ENCODE data around the gene GAB1.

The GAB1 gene

DNA sequence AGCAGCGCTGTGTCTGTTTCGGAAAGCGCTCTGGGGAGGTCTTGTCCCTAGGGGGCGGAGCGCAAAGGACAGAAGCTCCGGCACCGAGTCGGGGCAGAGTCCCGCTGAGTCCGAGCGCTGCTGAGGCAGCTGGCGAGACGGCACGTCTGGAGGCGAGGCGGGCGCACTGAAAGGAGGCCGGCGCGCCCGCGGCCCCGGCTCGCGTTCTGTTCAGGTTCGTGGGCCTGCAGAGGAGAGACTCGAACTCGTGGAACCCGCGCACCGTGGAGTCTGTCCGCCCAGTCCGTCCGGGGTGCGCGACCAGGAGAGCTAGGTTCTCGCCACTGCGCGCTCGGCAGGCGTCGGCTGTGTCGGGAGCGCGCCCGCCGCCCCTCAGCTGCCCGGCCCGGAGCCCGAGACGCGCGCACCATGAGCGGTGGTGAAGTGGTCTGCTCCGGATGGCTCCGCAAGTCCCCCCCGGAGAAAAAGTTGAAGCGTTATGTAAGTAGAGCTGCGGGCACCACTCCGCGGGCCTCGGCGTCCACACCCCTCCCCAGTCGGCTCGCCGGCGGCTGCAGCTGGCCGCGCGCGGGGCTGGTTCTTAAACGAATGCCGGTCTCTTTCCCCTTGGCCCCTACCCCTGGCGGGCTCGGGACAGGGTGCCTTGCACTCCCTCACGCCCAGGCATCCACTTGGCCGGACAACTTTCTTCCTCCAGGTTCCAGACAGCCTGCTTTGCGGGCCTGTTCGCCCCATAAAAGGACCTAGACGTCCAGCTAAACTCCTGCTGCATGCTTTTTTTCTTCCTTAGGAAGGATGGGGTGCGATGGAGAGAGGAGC is at the start of gene GAB1:
GAB1 (plus strand) TSS at position 96 of the 819 bp plus-strand sequence; CDS start at position 409, 313 bp downstream.
- DNase-seq (ENCODE audit: low read depth): peak; percentile 12
- TF ChIP-seq POLR2A (IDR thresholded peaks at IDR 0.05; ENCODE audit: extremely low read depth, insufficient read length) (no peak), MYC (IDR thresholded peaks at IDR 0.05; ENCODE audit: low read depth, low read length) (no peak)
- TF ChIP-seq, protein P1, sequence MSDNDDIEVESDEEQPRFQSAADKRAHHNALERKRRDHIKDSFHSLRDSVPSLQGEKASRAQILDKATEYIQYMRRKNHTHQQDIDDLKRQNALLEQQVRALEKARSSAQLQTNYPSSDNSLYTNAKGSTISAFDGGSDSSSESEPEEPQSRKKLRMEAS (IDR thresholded peaks at IDR 0.05; ENCODE audit: low read depth, low read length): no peak
- TF ChIP-seq, protein P2, sequence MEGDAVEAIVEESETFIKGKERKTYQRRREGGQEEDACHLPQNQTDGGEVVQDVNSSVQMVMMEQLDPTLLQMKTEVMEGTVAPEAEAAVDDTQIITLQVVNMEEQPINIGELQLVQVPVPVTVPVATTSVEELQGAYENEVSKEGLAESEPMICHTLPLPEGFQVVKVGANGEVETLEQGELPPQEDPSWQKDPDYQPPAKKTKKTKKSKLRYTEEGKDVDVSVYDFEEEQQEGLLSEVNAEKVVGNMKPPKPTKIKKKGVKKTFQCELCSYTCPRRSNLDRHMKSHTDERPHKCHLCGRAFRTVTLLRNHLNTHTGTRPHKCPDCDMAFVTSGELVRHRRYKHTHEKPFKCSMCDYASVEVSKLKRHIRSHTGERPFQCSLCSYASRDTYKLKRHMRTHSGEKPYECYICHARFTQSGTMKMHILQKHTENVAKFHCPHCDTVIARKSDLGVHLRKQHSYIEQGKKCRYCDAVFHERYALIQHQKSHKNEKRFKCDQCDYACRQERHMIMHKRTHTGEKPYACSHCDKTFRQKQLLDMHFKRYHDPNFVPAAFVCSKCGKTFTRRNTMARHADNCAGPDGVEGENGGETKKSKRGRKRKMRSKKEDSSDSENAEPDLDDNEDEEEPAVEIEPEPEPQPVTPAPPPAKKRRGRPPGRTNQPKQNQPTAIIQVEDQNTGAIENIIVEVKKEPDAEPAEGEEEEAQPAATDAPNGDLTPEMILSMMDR (IDR thresholded peaks at IDR 0.05; ENCODE audit: low read depth, low read length): no peak
- peak within 1 kb of the TSS; percentile 21 for H3K4me3 ChIP-seq (ENCODE audit: low read depth, low read length)

DNA sequence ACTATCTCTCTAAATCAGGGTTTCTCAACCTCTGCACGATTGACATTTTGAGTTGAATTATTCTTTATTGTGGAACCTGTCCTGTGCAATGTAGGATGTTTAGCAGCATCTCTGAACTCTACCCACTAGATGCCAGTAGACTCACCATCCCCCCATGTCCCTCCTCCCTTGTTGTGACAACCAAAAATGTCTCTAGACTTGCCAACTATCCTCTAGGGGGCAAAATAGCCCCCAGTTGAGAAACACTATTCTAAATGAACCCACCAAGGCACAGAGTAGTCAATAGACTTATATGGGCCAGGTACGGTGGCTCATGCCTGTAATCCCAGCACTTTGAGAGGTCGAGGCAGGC is 49.1 kb upstream of the GAB1 start:
- TF ChIP-seq POLR2A (IDR thresholded peaks at IDR 0.05; ENCODE audit: extremely low read depth, insufficient read length): no peak
- TF ChIP-seq, protein P2 (IDR thresholded peaks at IDR 0.05; ENCODE audit: low read depth, low read length): no peak
- no peak for TF ChIP-seq MYC (IDR thresholded peaks at IDR 0.05; ENCODE audit: low read depth, low read length)
- TF ChIP-seq, protein P1 (IDR thresholded peaks at IDR 0.05; ENCODE audit: low read depth, low read length): no peak
- no peak for DNase-seq (ENCODE audit: low read depth)
- no peak overlapping the region for H3K4me3 ChIP-seq (ENCODE audit: low read depth, low read length)

DNA sequence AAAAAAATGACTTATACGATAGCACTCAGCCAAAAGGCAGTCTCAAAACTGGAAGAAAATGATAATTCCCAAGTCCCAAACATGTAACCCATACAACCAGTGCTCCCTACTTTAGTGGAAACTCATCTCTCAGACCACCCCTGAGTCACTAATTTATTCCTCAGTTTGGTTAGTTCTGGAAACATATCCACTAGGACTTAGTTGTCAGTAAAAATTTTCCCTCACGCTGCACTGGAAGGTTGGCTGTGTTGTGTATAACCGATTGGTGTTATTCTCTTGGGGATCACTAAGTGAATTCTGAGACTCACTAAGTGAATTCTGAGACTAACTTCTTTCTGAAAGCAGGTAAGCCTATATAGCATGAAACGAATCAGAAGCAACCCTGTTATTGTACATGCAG is 48.5 kb upstream of the GAB1 start:
- no peak overlapping the region for H3K4me3 ChIP-seq (ENCODE audit: low read depth, low read length)
- no peak for DNase-seq (ENCODE audit: low read depth)
- no peak for TF ChIP-seq MYC (IDR thresholded peaks at IDR 0.05; ENCODE audit: low read depth, low read length)
- TF ChIP-seq, protein P2 (IDR thresholded peaks at IDR 0.05; ENCODE audit: low read depth, low read length): no peak
- TF ChIP-seq, protein P1 (IDR thresholded peaks at IDR 0.05; ENCODE audit: low read depth, low read length): no peak
- TF ChIP-seq POLR2A (IDR thresholded peaks at IDR 0.05; ENCODE audit: extremely low read depth, insufficient read length): no peak

DNA sequence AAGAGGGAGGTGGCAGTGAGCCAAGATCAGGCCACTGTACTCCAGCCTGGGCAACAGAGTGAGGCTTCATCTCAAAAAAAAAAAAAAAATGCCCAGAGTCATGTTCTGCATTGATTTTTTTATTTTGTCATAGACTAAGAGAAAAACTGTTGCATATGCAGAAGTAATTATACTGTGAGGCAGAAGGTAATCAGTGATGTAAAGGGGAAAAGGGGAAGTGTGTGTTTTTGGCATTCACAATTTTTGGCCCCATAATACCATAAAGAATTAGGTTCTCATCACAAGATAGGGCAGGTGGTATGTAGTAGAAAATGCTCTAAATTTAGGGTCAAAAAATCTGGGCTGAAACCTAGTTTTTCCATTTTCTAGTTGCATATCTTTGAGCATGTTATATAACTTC is 47.3 kb upstream of the GAB1 start:
- DNase-seq (ENCODE audit: low read depth): no peak
- no peak for TF ChIP-seq POLR2A (IDR thresholded peaks at IDR 0.05; ENCODE audit: extremely low read depth, insufficient read length)
- TF ChIP-seq MYC (IDR thresholded peaks at IDR 0.05; ENCODE audit: low read depth, low read length): no peak
- TF ChIP-seq, protein P2 (IDR thresholded peaks at IDR 0.05; ENCODE audit: low read depth, low read length): no peak
- TF ChIP-seq, protein P1 (IDR thresholded peaks at IDR 0.05; ENCODE audit: low read depth, low read length): no peak
- H3K4me3 ChIP-seq (ENCODE audit: low read depth, low read length): no peak overlapping the region

DNA sequence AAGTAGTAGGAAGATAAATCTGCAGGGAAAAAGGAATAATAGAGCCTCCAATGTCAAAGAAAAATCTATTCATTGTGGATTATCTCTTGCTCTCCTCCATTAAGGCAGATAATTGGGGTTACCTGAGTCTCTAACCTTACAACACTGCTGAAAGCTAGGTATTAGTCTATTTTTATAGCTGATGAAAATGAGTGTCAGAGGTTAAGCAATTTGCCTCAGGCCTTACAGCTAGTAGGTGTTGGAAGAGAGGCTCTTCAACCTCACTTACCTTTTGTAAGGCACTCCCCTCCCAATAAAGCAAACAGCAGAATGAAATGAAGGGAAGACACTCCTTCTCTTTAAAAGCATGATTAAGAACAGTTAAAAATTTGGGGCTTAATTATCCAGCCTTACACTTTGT is 45.4 kb upstream of the GAB1 start:
- DNase-seq (ENCODE audit: low read depth): no peak
- H3K4me3 ChIP-seq (ENCODE audit: low read depth, low read length): no peak overlapping the region
- TF ChIP-seq, protein P2 (IDR thresholded peaks at IDR 0.05; ENCODE audit: low read depth, low read length): no peak
- TF ChIP-seq POLR2A (IDR thresholded peaks at IDR 0.05; ENCODE audit: extremely low read depth, insufficient read length): no peak
- no peak for TF ChIP-seq MYC (IDR thresholded peaks at IDR 0.05; ENCODE audit: low read depth, low read length)
- TF ChIP-seq, protein P1 (IDR thresholded peaks at IDR 0.05; ENCODE audit: low read depth, low read length): no peak
